BJ (cell line): Measurements from ENCODE around the gene NEK9. TPM values are rescaled to one million over a fixed set of nuclear protein-coding genes. Genes with fewer than 3 reads are reported as not detected.
"Not testable (repeated sequence)": the region's sequence is repeated elsewhere in the genome, so short reads cannot be mapped to it uniquely, and the experiment has no call there.

Experiments used
- CTCF ChIA-PET: fragments of 350-600 bp; formaldehyde crosslinking; extraction: SDS; loops from one replicate; lab custom pipeline; 2021; ENCODE audit warnings: antibody characterized with exemption, inconsistent platforms; lab: Yijun Ruan, JAX
- POLR2A ChIA-PET: fragments of 300-600 bp; sonication (Branson Sonifier 250); formaldehyde crosslinking; extraction: SDS; loops from one replicate; lab custom pipeline; 2021; ENCODE audit warnings: antibody characterized with exemption; lab: Charles Lee
- DNase-seq: peaks from one replicate; pipeline ENCODE4 v3.0.0-alpha.2; 2011; ENCODE audit warnings: low read depth
- H3K27me3 ChIP-seq: 2 replicates; pipeline ENCODE4 v1.6.0; 2011; ENCODE audit warnings: low read length; ENCODE audit not compliant: control insufficient read depth, insufficient read depth
- H3K36me3 ChIP-seq: 2 replicates; pipeline ENCODE4 v1.5.1; 2011; ENCODE audit warnings: low read length; ENCODE audit not compliant: control insufficient read depth, insufficient read depth
- H3K4me3 ChIP-seq: 2 replicates; pipeline ENCODE4 v1.5.1; 2011; ENCODE audit warnings: low read depth, mild to moderate bottlenecking, control low read depth, low read length
- polyA plus RNA-seq: library from polyadenylated mRNA; depleted of rRNA; stranded (reverse); fragments of >200 nt; gene quantifications from 2 replicates; pipeline ENCODE4 v1.2.3, GENCODE V29; 2011
- TF ChIP-seq, protein P1 (sequence below): IDR thresholded peaks from 2 replicates; pipeline ENCODE4 v1.5.1; 2011; ENCODE audit warnings: low read depth, mild to moderate bottlenecking, control low read depth, inconsistent platforms, low read length, moderate library complexity; ENCODE audit not compliant: insufficient read depth

Gene NEK9
- polyA plus RNA-seq, 1 experiment = 38.1 TPM

DNA sequence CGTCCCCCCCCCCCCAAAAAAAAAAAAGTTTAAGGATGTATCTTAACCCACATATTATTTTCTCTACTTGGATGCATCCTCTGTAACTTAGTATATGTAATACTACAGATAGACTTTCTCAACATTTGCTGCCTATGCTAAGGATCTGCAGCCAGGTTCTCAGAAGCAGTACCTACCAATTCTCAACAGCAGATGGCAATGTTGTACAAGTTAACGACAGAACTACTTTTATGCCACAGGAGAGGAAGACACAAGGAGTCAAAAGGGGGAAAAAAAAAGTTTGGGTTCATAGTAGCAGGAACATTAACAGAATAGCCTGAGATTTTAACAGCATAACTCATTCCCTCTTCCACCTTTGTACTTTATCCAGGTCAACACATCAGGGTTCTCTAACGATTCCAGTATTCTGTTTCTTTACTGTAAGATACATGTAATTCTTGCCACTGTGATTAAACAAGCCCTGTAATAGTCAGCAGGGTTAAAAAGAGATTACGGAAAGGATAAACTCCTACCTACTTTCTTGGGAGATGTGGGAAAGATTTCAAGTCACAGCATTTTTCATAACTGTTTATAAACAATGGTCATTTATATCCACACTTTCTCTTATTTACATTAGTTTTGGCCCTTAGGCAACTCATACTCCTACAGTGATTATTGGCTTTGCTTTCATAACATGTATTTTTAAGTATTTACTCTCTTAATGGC is 5.7 kb upstream of the NEK9 start:
- no peak for DNase-seq
- CTCF ChIA-PET = interaction anchor here (0.6 to 9.3 kb wide), 9 partner anchors 8 to 190 kb away, joined by 3 to 118 read pairs (median 4); no protein-coding TSS in a partner anchor
- Histone ChIP-seq H3K36me3 (peaks cover 2% of the 10 kb centered on the region), H3K4me3 (no peak overlapping the region), H3K27me3 (no peaks in the 10 kb centered on the region)
- POLR2A ChIA-PET = no interaction called here
- TF ChIP-seq, protein P1, sequence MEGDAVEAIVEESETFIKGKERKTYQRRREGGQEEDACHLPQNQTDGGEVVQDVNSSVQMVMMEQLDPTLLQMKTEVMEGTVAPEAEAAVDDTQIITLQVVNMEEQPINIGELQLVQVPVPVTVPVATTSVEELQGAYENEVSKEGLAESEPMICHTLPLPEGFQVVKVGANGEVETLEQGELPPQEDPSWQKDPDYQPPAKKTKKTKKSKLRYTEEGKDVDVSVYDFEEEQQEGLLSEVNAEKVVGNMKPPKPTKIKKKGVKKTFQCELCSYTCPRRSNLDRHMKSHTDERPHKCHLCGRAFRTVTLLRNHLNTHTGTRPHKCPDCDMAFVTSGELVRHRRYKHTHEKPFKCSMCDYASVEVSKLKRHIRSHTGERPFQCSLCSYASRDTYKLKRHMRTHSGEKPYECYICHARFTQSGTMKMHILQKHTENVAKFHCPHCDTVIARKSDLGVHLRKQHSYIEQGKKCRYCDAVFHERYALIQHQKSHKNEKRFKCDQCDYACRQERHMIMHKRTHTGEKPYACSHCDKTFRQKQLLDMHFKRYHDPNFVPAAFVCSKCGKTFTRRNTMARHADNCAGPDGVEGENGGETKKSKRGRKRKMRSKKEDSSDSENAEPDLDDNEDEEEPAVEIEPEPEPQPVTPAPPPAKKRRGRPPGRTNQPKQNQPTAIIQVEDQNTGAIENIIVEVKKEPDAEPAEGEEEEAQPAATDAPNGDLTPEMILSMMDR = peak; percentile 66

GRCh38 chr14:75128596-75128990 is 1.7 kb upstream of the NEK9 start:
- Histone ChIP-seq H3K27me3 (no peaks in the 10 kb centered on the region), H3K4me3 (no peak overlapping the region), H3K36me3 (no peaks in the 10 kb centered on the region)
- ChIA-PET POLR2A (no interaction called here), CTCF (interaction anchor here (0.6 to 9.3 kb wide), 4 partner anchors 170 to 339 kb away, joined by 3 to 118 read pairs (median 6); no protein-coding TSS in a partner anchor)
- TF ChIP-seq, protein P1 = no peak
- no peak for DNase-seq

GRCh38 chr14:75127903-75128595 is 1.2 kb upstream of the NEK9 start:
- Histone ChIP-seq H3K4me3 (peak overlapping the region; percentile 72; the same call in 1 of the 2 replicates), H3K36me3 (no peaks in the 10 kb centered on the region), H3K27me3 (no peaks in the 10 kb centered on the region)
- POLR2A ChIA-PET = interaction anchor here (0.7 kb wide), 1 partner anchor 174 kb away, joined by 7 read pairs; no protein-coding TSS in a partner anchor
- TF ChIP-seq, protein P1 = no peak
- CTCF ChIA-PET = interaction anchor here (1.0 to 9.3 kb wide), 3 partner anchors 171 to 301 kb away, joined by 4 to 118 read pairs (median 8); no protein-coding TSS in a partner anchor
- no peak for DNase-seq

GRCh38 chr14:75127474-75127820 is 599 bp upstream of the NEK9 start:
- DNase-seq, POLR2A ChIA-PET, H3K36me3 ChIP-seq, H3K27me3 ChIP-seq: not testable (repeated sequence)
- CTCF ChIA-PET = interaction anchor here (0.7 to 9.3 kb wide), 4 partner anchors 43 to 177 kb away, joined by 3 to 118 read pairs (median 9); no protein-coding TSS in a partner anchor
- H3K4me3 ChIP-seq = peak overlapping the region; percentile 72

DNA sequence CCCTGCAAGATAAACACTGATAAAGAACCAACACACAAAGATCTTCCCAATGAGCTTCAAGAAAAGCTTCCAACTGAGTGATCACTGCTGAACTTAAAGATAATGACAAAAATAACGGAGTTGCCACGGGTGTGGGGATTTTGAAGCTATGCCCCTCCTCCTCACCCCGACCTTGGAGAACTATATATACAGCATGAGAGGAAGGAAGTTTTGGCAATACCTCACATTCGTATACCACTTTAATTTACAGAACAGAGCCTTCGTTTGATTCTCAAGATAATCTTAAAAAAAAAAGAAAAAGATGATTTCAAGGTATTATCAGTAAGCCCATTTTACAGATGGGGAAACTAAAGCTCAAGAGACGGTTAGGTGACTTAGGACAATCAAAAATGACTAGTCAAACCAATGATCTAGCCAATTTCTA is 715 bp downstream of the NEK9 start:
- Histone ChIP-seq H3K4me3 (peak overlapping the region; percentile 72), H3K36me3 (no peaks in the 10 kb centered on the region), H3K27me3 (no peaks in the 10 kb centered on the region)
- POLR2A ChIA-PET = interaction anchor here (0.6 kb wide), 2 partner anchors 172 to 179 kb away, joined by 3 to 6 read pairs; no protein-coding TSS in a partner anchor
- DNase-seq = no peak
- TF ChIP-seq, protein P1 = no peak
- CTCF ChIA-PET = interaction anchor here (0.7 to 9.3 kb wide), 4 partner anchors 38 to 192 kb away, joined by 3 to 118 read pairs (median 13); no protein-coding TSS in a partner anchor
